Heart right ventricle (tissue), 16 donors: ENCODE measurements around the gene RPS4Y1. TPM values are rescaled to one million over a fixed set of nuclear protein-coding genes. Genes with fewer than 3 reads are reported as not detected.

Source experiments
- ATAC-seq, 8 donors: fragments of 200-7000 bp; cut with Tn5 transposase; one replicate each; pipeline ENCODE4 v1.9.1; 2020; ENCODE audit warnings: mild to moderate bottlenecking in 8 of 8, moderate library complexity in 8 of 8, moderate number of reproducible peaks in 1 of 8
- DNase-seq, 2 donors: peaks; one replicate each; pipeline ENCODE4 v3.0.0-alpha.2; 2020
- H3K27ac ChIP-seq, 10 donors: fragments of 200-600 bp; sonication (generic) in 2 of 10; one replicate each; pipeline versions ENCODE4 v1.5.0 to v1.8.0; 2020 to 2022; ENCODE audit warnings: mild to moderate bottlenecking in 3 of 10
- H3K27me3 ChIP-seq, 7 donors: fragments of 200-600 bp; one replicate each; pipeline ENCODE4 v1.8.0; 2021 to 2022; ENCODE audit warnings: mild to moderate bottlenecking in 2 of 7
- H3K36me3 ChIP-seq, 9 donors: fragments of 200-600 bp; sonication (generic) in 1 of 9; one replicate each; pipeline versions ENCODE4 v1.5.0 to v1.8.0; 2020 to 2022; ENCODE audit warnings: mild to moderate bottlenecking in 2 of 9
- H3K4me1 ChIP-seq, 9 donors: fragments of 200-600 bp; sonication (generic) in 1 of 9; one replicate each; pipeline versions ENCODE4 v1.5.0 to v1.8.0; 2020 to 2022; ENCODE audit warnings: mild to moderate bottlenecking in 4 of 9
- H3K4me3 ChIP-seq, 10 donors: fragments of 200-600 bp; sonication (generic) in 2 of 10; one replicate each; pipeline versions ENCODE4 v1.5.0 to v1.8.0; 2020 to 2022; ENCODE audit warnings: mild to moderate bottlenecking in 7 of 10, moderate library complexity in 2 of 10
- H3K9me3 ChIP-seq, 11 donors: fragments of 200-600 bp in 10 of 11; sonication (generic) in 2 of 11; one replicate each; pipeline versions ENCODE4 v1.5.0 to v1.8.0; 2013 to 2022; ENCODE audit warnings: mild to moderate bottlenecking in 2 of 11, control low read depth in 1 of 11, moderate library complexity in 1 of 11
- CTCF ChIP-seq, 9 donors: fragments of 200-600 bp; sonication (generic) in 2 of 9; IDR thresholded peaks; one replicate each; pipeline versions ENCODE4 v1.5.0 to v1.8.0; 2021 to 2022; ENCODE audit warnings: antibody characterized with exemption in 9 of 9, mild to moderate bottlenecking in 5 of 9, moderate library complexity in 1 of 9
- WGBS, 2 donors: extraction: QIAGEN DNeasy Blood & Tissue Kit; methylation state at CpG; one replicate each; pipeline ENCODE4 v1.1.7; 2013; ENCODE audit warnings: inconsistent platforms in 1 of 2; 5-methylcytosine and 5-hydroxymethylcytosine counted together
- intact Hi-C, 10 donors: fragments of 100-400 bp; cut with DNase I; formaldehyde crosslinking; loops; one replicate each; pipeline versions ENCODE4 v1.11.1 to v1.14.2; 2022
- polyA plus RNA-seq, 2 donors: library from polyadenylated mRNA; stranded (reverse); fragments of 200-250 nt; gene quantifications; one replicate each; pipeline ENCODE4 v1.2.3, GENCODE V29; 2013
- total RNA-seq, 10 donors: library from RNA; stranded (reverse); fragmentation: NEBNext Ultra II Directional in 3 of 10; extraction: Animal tissue kit (Norgen Biotek cat#: 25700) in 3 of 10; gene quantifications; one replicate each; pipeline versions ENCODE4 v1.2.1 to v1.2.4, GENCODE V29; 2021 to 2023
- donor health status: Arrhythmogenic right ventricular cardiomyopathy.
- donor health status: ischemic (EF 13 %, LVEDD 7.1; RV severe dilation, severe dysfunction).
- donor health status: healthy with polysubstance abuse.
- donor health status: DM: no; HTN: yes; CAD: no.
- donor health status: DM: no; HTN: no; CAD: no.
- donor health status: ischemic (EF 25% LVEDD 6.9; RV normal size, moderate dysfunction).
- donor health status: ischemic (EF 25% LVEDD 5.7; RV mildly dilated, moderate dysfunction).
- donor health status: healthy.
- donor health status: DM: yes; HTN: yes; CAD: no.
- donor health status: Ischemic cardiomyopathy.
- donor health status: ischemic (EF 35%, LVEDD 5.7; RV mildly dilated, moderate dysfunction).
- donor health status: nonischemic (EF 11% LVEDD 7.7; RV severe dilation, severe dysfunction).
- donor health status: DM: yes; HTN: yes; CAD: no.
- donor health status: PGD.
- donor health status: ischemic (EF 29% LVEDD 5.4; RV normal size, mild dysfunction).
- donor health status: nonischemic (EF 23%, LVEDD 6.1; RV moderate dilation, normal function).

RPS4Y1 gene
- total and polyA plus RNA-seq, 12 donors: 148 to 421 (median 174) TPM; not detected in 3

DNA sequence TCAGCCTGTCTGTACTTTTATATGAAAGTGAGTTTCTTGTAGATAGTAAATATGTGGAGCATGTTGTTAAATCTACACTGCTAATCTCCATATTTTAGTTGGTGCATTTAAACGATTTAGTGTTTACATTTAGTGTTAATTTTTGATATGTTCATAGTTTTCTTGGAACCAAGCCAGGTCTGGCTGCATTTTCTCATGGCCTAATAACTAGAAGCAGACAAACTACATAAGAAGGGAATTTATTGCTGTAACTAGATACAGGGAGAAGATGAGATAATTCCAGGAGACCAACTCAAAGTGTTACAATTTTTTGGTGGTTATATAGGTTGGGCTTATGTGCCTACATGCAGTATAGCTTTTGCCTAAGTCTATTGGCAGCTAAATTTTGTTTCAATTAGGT is 32.8 kb downstream of the RPS4Y1 start:
- DNase-seq: no peak
- WGBS, 2 donors: 45 to 50% methylated on average over 1 of the region's 1 CpG
- no peaks in the 10 kb centered on the region for H3K4me1 ChIP-seq
- no peak for TF ChIP-seq CTCF (IDR thresholded peaks at IDR 0.05)
- H3K27me3 ChIP-seq: no peaks in the 10 kb centered on the region
- H3K27ac ChIP-seq: no peak overlapping the region
- H3K4me3 ChIP-seq: no peak overlapping the region
- intact Hi-C loops: no loop called here
- H3K36me3 ChIP-seq: no peaks in the 10 kb centered on the region
- H3K9me3 ChIP-seq: no peaks in the 10 kb centered on the region
- no peak for ATAC-seq

DNA sequence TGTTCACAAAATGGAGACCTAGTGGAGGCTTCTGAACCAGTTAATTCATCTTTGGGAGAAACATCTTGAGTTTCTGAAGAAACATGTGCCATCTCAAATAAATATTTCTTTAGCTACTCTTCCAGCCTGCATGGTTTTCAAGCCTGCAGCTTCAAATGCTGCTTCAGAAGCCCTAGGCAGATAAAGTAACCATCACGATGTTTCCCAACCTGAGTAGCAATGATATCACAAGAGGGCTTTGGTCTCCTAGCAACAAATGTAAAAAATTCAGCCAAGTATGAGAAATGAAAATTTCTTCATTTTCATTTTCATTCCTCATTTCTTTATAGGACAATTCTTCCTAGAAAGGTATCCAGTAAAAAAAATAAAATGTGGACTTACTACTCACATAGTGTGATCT is 42.2 kb downstream of the RPS4Y1 start:
- H3K4me3 ChIP-seq: no peak overlapping the region

GRCh38 chrY:2885880-2886279 is 44.5 kb downstream of the RPS4Y1 start:
- Histone ChIP-seq H3K9me3 (no peaks in the 10 kb centered on the region), H3K4me3 (no peak overlapping the region), H3K27me3 (no peaks in the 10 kb centered on the region), H3K36me3 (no peaks in the 10 kb centered on the region), H3K27ac (no peak overlapping the region), H3K4me1 (no peaks in the 10 kb centered on the region)
- ATAC-seq (no peak), DNase-seq (no peak)
- intact Hi-C loops: no loop called here
- 50 to 58% methylated on average over 3 of the region's 3 CpGs for WGBS, 2 donors
- no peak for TF ChIP-seq CTCF (IDR thresholded peaks at IDR 0.05)

More for the DNA sequence above, 42.2 kb downstream of the RPS4Y1 start:
- 33 to 42% methylated on average over 1 of the region's 1 CpG for WGBS, 2 donors
- H3K4me1 ChIP-seq: no peaks in the 10 kb centered on the region
- intact Hi-C loops: no loop called here
- H3K36me3 ChIP-seq: no peaks in the 10 kb centered on the region
- ATAC-seq (no peak), DNase-seq (no peak)
- no peaks in the 10 kb centered on the region for H3K9me3 ChIP-seq
- H3K27ac ChIP-seq: no peak overlapping the region
- no peaks in the 10 kb centered on the region for H3K27me3 ChIP-seq
- no peak for TF ChIP-seq CTCF (IDR thresholded peaks at IDR 0.05)

GRCh38 chrY:2887386-2887785 is 46.0 kb downstream of the RPS4Y1 start:
- 42 to 51% methylated on average over 5 of the region's 5 CpGs for WGBS, 2 donors
- Histone ChIP-seq H3K36me3 (no peaks in the 10 kb centered on the region), H3K27me3 (no peaks in the 10 kb centered on the region), H3K4me1 (no peaks in the 10 kb centered on the region), H3K4me3 (no peak overlapping the region), H3K9me3 (no peaks in the 10 kb centered on the region), H3K27ac (no peak overlapping the region)
- TF ChIP-seq CTCF (IDR thresholded peaks at IDR 0.05): no peak
- ATAC-seq: no peak
- DNase-seq: no peak
- intact Hi-C loops: no loop called here

GRCh38 chrY:2887955-2888354 is 46.6 kb downstream of the RPS4Y1 start:
- no peak for ATAC-seq
- TF ChIP-seq CTCF (IDR thresholded peaks at IDR 0.05): no peak
- no peak overlapping the region for H3K4me3 ChIP-seq
- DNase-seq: no peak
- H3K27me3 ChIP-seq: no peaks in the 10 kb centered on the region
- H3K4me1 ChIP-seq: no peaks in the 10 kb centered on the region
- 68 to 75% methylated on average over 3 of the region's 3 CpGs for WGBS, 2 donors
- no peaks in the 10 kb centered on the region for H3K36me3 ChIP-seq
- no peaks in the 10 kb centered on the region for H3K9me3 ChIP-seq
- intact Hi-C loops: no loop called here
- no peak overlapping the region for H3K27ac ChIP-seq
